Transverse colon (tissue), 4 donors: ENCODE results near the gene MSMB. TPM values are rescaled to one million over a fixed set of nuclear protein-coding genes. Genes with fewer than 3 reads are reported as not detected.
"Not testable (repeated sequence)": the region's sequence is repeated elsewhere in the genome, so short reads cannot be mapped to it uniquely, and the experiment has no call there.

Source experiments
- DNase-seq: peaks from one replicate; pipeline ENCODE4 v3.0.0-alpha.2; 2019
- H3K27ac ChIP-seq, 4 donors: fragments of 200-600 bp; sonication (generic); 2 replicates each; pipeline ENCODE4 v1.5.1; 2016 to 2018; ENCODE audit warnings: inconsistent platforms in 4 of 4
- H3K27me3 ChIP-seq: fragments of 200-600 bp; sonication (generic); 2 replicates; pipeline ENCODE4 v1.5.1; 2017; ENCODE audit warnings: inconsistent platforms
- H3K36me3 ChIP-seq, 4 donors: fragments of 200-600 bp; sonication (generic); 2 replicates each; pipeline ENCODE4 v1.5.1; 2017 to 2019; ENCODE audit warnings: inconsistent platforms in 4 of 4
- H3K4me1 ChIP-seq, 4 donors: fragments of 200-600 bp; sonication (generic); 2 replicates each; pipeline ENCODE4 v1.5.1; 2017 to 2020; ENCODE audit warnings: inconsistent platforms in 4 of 4
- H3K4me3 ChIP-seq, 4 donors: fragments of 200-600 bp; sonication (generic); 1 replicate in 1 of 4; 2 replicates in 3 of 4; pipeline versions ENCODE4 v1.5.1 to v1.6.1; 2017 to 2019; ENCODE audit warnings: inconsistent platforms in 4 of 4
- H3K9me3 ChIP-seq, 2 donors: fragments of 200-600 bp; sonication (generic); 2 replicates each; pipeline ENCODE4 v1.5.1; 2017 to 2019; ENCODE audit warnings: inconsistent platforms in 2 of 2
- CTCF ChIP-seq, 5 experiments: fragments of 200-600 bp in 3 of 5; fragments of 450-650 bp in 2 of 5; sonication (generic) in 3 of 5; IDR thresholded peaks; 1 replicate in 2 of 5; 2 replicates in 3 of 5; pipeline ENCODE4 v1.5.1; 2016 to 2017; ENCODE audit warnings: antibody characterized with exemption in 5 of 5, inconsistent platforms in 3 of 5, mild to moderate bottlenecking in 2 of 5, moderate library complexity in 1 of 5
- EP300 ChIP-seq: sonication (generic); formaldehyde crosslinking; IDR thresholded peaks from one replicate; pipeline ENCODE4 v1.6.1; 2017; ENCODE audit warnings: antibody characterized with exemption, low read depth
- POLR2A ChIP-seq: fragments of 450-650 bp; IDR thresholded peaks from one replicate; pipeline ENCODE4 v1.6.1; 2016; ENCODE audit warnings: antibody characterized with exemption, mild to moderate bottlenecking, moderate library complexity
- POLR2AphosphoS5 ChIP-seq, 3 donors: sonication (generic); formaldehyde crosslinking; IDR thresholded peaks; one replicate each; pipeline ENCODE4 v1.6.1; 2016; ENCODE audit warnings: antibody characterized with exemption in 3 of 3
- WGBS, 2 donors: methylation state at CpG; one replicate each; pipeline ENCODE4 v1.1.5; 2018; ENCODE audit warnings: low coverage in 1 of 2; 5-methylcytosine and 5-hydroxymethylcytosine counted together
- in situ Hi-C, 4 donors: fragments of 200-750 bp; cut with MboI; loops; one replicate each; pipeline versions ENCODE4 v1.15.0 to v1.15.1; 2017; ENCODE audit warnings: low sequenced_read_pairs in 3 of 4, low pct_ligation_motif_present in 1 of 4, low pct_unique_long_range_greater_than_20kb in 1 of 4
- intact Hi-C: fragments of 100-400 bp; cut with DNase I; formaldehyde crosslinking; loops from one replicate; pipeline ENCODE4 v1.15.1; 2023; ENCODE audit warnings: low total_unique reads
- total RNA-seq, 4 donors: library from RNA; depleted of rRNA; stranded (reverse); fragments of >200 nt; gene quantifications; one replicate each; pipeline ENCODE4 v1.1.0, GENCODE V29; 2016

Gene MSMB
- total RNA-seq, 4 donors from 2014 or later: not detected

DNA sequence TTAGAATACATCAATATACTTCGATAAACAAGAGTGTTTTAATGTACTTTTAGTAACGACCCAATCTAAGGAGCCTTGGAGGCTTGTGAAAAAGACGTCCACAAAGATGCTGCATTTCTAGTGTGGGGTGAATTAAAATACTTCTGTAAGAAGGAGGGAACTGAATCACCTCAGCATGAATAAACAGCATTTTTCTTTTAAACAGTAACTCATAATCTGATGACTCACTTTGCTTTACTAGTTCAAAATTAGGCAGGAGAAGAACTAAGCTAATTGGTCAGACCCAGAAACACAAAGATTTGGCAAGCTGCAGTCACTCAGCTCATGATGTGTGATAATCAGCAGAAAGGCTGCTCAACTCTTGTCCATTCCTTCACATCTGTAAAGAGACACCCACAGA lies 39.9 kb downstream of the MSMB start:
- H3K9me3 ChIP-seq: no peaks in the 10 kb centered on the region
- H3K36me3 ChIP-seq: peaks cover 1 to 80% (median 41%) of the 10 kb centered on the region in 4 donors
- in situ Hi-C loops: no loop called here
- no peak for DNase-seq
- no peak overlapping the region for H3K27ac ChIP-seq
- intact Hi-C loops: no loop called here
- H3K27me3 ChIP-seq: no peaks in the 10 kb centered on the region
- TF ChIP-seq CTCF (IDR thresholded peaks at IDR 0.05): no peak
- no peak for TF ChIP-seq POLR2A
- no peak for TF ChIP-seq EP300
- TF ChIP-seq POLR2AphosphoS5 (IDR thresholded peaks at IDR 0.05): no peak
- no peak overlapping the region for H3K4me3 ChIP-seq
- H3K4me1 ChIP-seq: peaks cover 0 to 6% (median 0%) of the 10 kb centered on the region in 4 donors
- WGBS, 2 donors: 70 to 81% methylated on average over 3 of the region's 3 CpGs

- WGBS, 2 donors: 77 to 79% methylated on average over 4 of the region's 4 CpGs
- intact Hi-C loops (no loop called here), in situ Hi-C loops (no loop called here)
- Histone ChIP-seq H3K4me3 (no peak overlapping the region), H3K27ac (no peak overlapping the region), H3K4me1 (peaks cover 0 to 6% (median 0%) of the 10 kb centered on the region in 4 donors), H3K9me3 (no peaks in the 10 kb centered on the region), H3K36me3 (peaks cover 1 to 72% (median 37%) of the 10 kb centered on the region in 4 donors), H3K27me3 (no peaks in the 10 kb centered on the region)
- no peak for DNase-seq
- TF ChIP-seq POLR2A: no peak
- no peak for TF ChIP-seq CTCF (IDR thresholded peaks at IDR 0.05)
- TF ChIP-seq EP300: no peak
- TF ChIP-seq POLR2AphosphoS5 (IDR thresholded peaks at IDR 0.05): no peak
These were observed 40.7 kb downstream of the MSMB start for GRCh38 chr10:46005383-46005782.

DNA sequence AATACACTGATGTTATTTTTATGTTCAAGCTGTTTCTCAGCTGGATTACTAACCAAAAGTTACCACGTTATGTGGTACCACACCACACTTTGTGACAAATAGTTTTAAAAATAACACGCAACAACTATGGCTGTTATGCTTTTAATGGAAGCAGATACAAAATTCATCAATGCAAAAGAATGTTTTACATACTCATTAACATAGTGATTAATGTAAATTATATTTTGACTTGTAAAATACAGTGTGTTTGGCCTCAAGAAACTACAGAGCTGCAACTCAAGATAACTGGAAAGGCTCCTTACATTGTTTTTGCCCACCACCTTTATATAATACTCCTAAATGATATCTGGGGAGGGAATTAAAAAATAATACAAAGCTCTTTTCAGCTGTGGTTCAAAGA lies 41.1 kb downstream of the MSMB start:
- DNase-seq: no peak
- H3K9me3 ChIP-seq: no peaks in the 10 kb centered on the region
- intact Hi-C loops: no loop called here
- no peak for TF ChIP-seq POLR2AphosphoS5 (IDR thresholded peaks at IDR 0.05)
- TF ChIP-seq EP300: no peak
- no peak for TF ChIP-seq CTCF (IDR thresholded peaks at IDR 0.05)
- no peak for TF ChIP-seq POLR2A
- peaks cover 0 to 6% (median 0%) of the 10 kb centered on the region in 4 donors for H3K4me1 ChIP-seq
- H3K27me3 ChIP-seq: no peaks in the 10 kb centered on the region
- WGBS, 2 donors: 93 to 96% methylated on average over 2 of the region's 2 CpGs
- peaks cover 1 to 68% (median 35%) of the 10 kb centered on the region in 4 donors for H3K36me3 ChIP-seq
- H3K4me3 ChIP-seq: no peak overlapping the region
- in situ Hi-C loops: no loop called here
- no peak overlapping the region for H3K27ac ChIP-seq

GRCh38 chr10:46002916-46003693 lies 43.0 kb downstream of the MSMB start:
- intact Hi-C loops (no loop called here), in situ Hi-C loops (no loop called here)
- H3K4me3 ChIP-seq: no peak overlapping the region
- no peaks in the 10 kb centered on the region for H3K4me1 ChIP-seq
- TF ChIP-seq POLR2AphosphoS5 (IDR thresholded peaks at IDR 0.05) (peak in 1 of 3 donors; percentile 3), EP300 (no peak)
- WGBS, 2 donors: 82 to 90% methylated on average over 8 to 9 of the region's 9 CpGs
- no peaks in the 10 kb centered on the region for H3K27me3 ChIP-seq
- peaks cover 1 to 62% (median 27%) of the 10 kb centered on the region in 4 donors for H3K36me3 ChIP-seq
- DNase-seq: no peak
- no peaks in the 10 kb centered on the region for H3K9me3 ChIP-seq
- H3K27ac ChIP-seq: no peak overlapping the region

GRCh38 chr10:46002189-46002687 lies 43.8 kb downstream of the MSMB start:
- H3K4me3 ChIP-seq, H3K9me3 ChIP-seq, H3K27me3 ChIP-seq, DNase-seq, H3K27ac ChIP-seq, in situ Hi-C loops, intact Hi-C loops, H3K4me1 ChIP-seq: not testable (repeated sequence)
- peaks cover 1 to 61% (median 25%) of the 10 kb centered on the region in 4 donors for H3K36me3 ChIP-seq
- WGBS, 2 donors: 87 to 88% methylated on average over 4 to 7 of the region's 7 CpGs
